MCF 10A (cell line): ENCODE results near the gene CDCA3. TPM values are rescaled to one million over a fixed set of nuclear protein-coding genes. Genes with fewer than 3 reads are reported as not detected.
"Not testable (repeated sequence)": the region's sequence is repeated elsewhere in the genome, so short reads cannot be mapped to it uniquely, and the experiment has no call there.

Source experiments
- BruUV-seq: library from RNA; stranded (reverse); fragments of 400-500 nt; replicated peaks from 2 replicates; lab custom pipeline; 2021; lab: Mats Ljungman, UMichigan
- CTCF ChIA-PET: fragments of 300-600 bp; sonication (Branson Sonifier 250); formaldehyde crosslinking; extraction: SDS; loops from one replicate; lab custom pipeline; 2021; ENCODE audit warnings: antibody characterized with exemption, inconsistent platforms; lab: Yijun Ruan, JAX
- POLR2A ChIA-PET: fragments of 300-600, 350-650 bp; sonication (Branson Sonifier 250); formaldehyde crosslinking; extraction: SDS; loops from one replicate; lab custom pipeline; 2020; ENCODE audit warnings: antibody characterized with exemption, inconsistent platforms; lab: Yijun Ruan, JAX
- DNase-seq: peaks from one replicate; pipeline ENCODE4 v3.0.0-alpha.2; 2018; ENCODE audit not compliant: unreplicated experiment
- H3K27ac Mint-ChIP-seq: one replicate; pipeline ENCODE4 v1.8.0; 2022; ENCODE audit warnings: mild to moderate bottlenecking, low read depth, mixed read lengths; ENCODE audit not compliant: unreplicated experiment
- H3K27me3 Mint-ChIP-seq: one replicate; pipeline ENCODE4 v1.8.0; 2022; ENCODE audit warnings: mixed read lengths; ENCODE audit not compliant: insufficient read depth, unreplicated experiment
- H3K36me3 Mint-ChIP-seq: one replicate; pipeline ENCODE4 v1.8.0; 2022; ENCODE audit warnings: mild to moderate bottlenecking, moderate library complexity, mixed read lengths; ENCODE audit not compliant: insufficient read depth, unreplicated experiment
- H3K4me1 Mint-ChIP-seq: one replicate; pipeline ENCODE4 v1.8.0; 2022; ENCODE audit warnings: mixed read lengths; ENCODE audit not compliant: insufficient read depth, unreplicated experiment
- H3K4me3 Mint-ChIP-seq: one replicate; pipeline ENCODE4 v1.8.0; 2022; ENCODE audit warnings: mild to moderate bottlenecking, moderate library complexity, mixed read lengths; ENCODE audit not compliant: unreplicated experiment
- H3K9me3 Mint-ChIP-seq: one replicate; pipeline ENCODE4 v1.8.0; 2022; ENCODE audit warnings: mixed read lengths; ENCODE audit not compliant: unreplicated experiment
- CTCF ChIP-seq: fragments of 200-600 bp; IDR thresholded peaks from one replicate; pipeline ENCODE4 v1.8.0; 2022; ENCODE audit warnings: antibody characterized with exemption, mild to moderate bottlenecking; ENCODE audit not compliant: unreplicated experiment
- intact Hi-C: fragments of 100-400 bp; cut with micrococcal nuclease; formaldehyde crosslinking; loops from 2 replicates; pipeline ENCODE4 v1.14.1; 2022
- total RNA-seq: library from RNA; stranded (reverse); gene quantifications from 2 replicates; pipeline ENCODE4 v1.2.3, GENCODE V29; 2022

CDCA3 gene
- total RNA-seq, 1 experiment from 2014 or later = 25.5 TPM

GRCh38 chr12:6890789-6891645 lies 39.9 kb upstream of the CDCA3 start:
- peak; percentile 60 for TF ChIP-seq CTCF
- peak overlapping the region; percentile 74 for H3K27ac Mint-ChIP-seq
- DNase-seq = peak; percentile 93
- no peaks in the 10 kb centered on the region for H3K4me1 Mint-ChIP-seq
- intact Hi-C loops = loop anchor here (1.0 kb wide), 2 partner anchors 22 to 39 kb away; partner anchors contain the start of gene USP5
- ChIA-PET CTCF (interaction anchor here (0.6 to 5.0 kb wide), 19 partner anchors 8 to 217 kb away, joined by 3 to 64 read pairs (median 5); partner anchors contain the start of genes LRRC23, MLF2 and SPSB2), POLR2A (interaction anchor here (0.6 to 2.4 kb wide), 26 partner anchors 9 to 1215 kb away, joined by 3 to 37 read pairs (median 3); partner anchors contain the start of genes C12orf57, CDCA3, COPS7A and LPCAT3)
- peak overlapping the region; percentile 67 for H3K4me3 Mint-ChIP-seq
- H3K27me3 Mint-ChIP-seq = no peaks in the 10 kb centered on the region
- no peaks in the 10 kb centered on the region for H3K36me3 Mint-ChIP-seq
- no TSS peak for BruUV-seq
- H3K9me3 Mint-ChIP-seq = no peaks in the 10 kb centered on the region

DNA sequence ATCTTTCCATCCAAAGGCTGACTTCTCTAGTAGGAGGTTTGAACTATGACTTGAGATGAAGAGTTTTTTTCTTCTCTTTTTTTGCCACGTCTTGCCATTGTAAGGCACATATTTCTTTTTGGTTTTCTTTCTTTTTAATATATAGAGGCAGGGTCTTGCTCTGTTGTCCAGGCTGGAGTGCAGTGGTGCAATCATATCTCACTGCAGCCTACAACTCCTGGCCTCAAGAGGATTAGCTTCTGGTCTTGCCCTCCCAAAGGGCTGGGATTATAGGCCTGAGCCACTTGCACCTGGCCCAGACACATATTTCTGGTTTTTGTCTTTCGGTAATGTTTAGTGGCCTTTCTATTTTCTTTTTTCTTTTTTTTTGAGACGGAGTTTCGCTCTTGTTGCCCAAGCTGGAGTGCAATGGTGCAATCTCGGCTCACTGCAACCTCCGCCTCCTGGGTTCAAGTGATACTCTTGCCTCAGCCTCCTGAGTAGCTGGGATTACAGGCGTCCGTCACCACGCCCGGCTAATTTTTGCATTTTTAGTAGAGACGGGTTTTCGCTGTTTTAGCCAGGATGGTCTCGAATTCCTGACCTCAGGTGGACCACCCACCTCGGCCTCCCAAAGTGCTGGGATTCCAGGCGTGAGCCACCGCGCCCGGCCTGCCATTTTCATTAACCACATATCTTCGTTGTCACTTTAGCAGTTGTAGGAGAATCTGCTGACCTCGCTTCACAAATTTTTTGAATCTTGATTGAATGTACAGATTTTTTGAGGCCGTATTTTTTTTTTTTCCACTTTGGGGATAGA lies 38.9 kb upstream of the CDCA3 start:
- H3K36me3 Mint-ChIP-seq, intact Hi-C loops, H3K9me3 Mint-ChIP-seq, H3K27me3 Mint-ChIP-seq, BruUV-seq, H3K4me1 Mint-ChIP-seq, H3K4me3 Mint-ChIP-seq, DNase-seq: not testable (repeated sequence)
- ChIA-PET CTCF (interaction anchor here (1.2 kb wide), 1 partner anchor 35 kb away, joined by 3 read pairs; no protein-coding TSS in a partner anchor), POLR2A (interaction anchor here (0.5 to 2.4 kb wide), 5 partner anchors 10 to 71 kb away, joined by 3 to 37 read pairs (median 4); partner anchors contain the start of genes SPSB2 and TPI1)
- H3K27ac Mint-ChIP-seq = peak overlapping the region; percentile 74

DNA sequence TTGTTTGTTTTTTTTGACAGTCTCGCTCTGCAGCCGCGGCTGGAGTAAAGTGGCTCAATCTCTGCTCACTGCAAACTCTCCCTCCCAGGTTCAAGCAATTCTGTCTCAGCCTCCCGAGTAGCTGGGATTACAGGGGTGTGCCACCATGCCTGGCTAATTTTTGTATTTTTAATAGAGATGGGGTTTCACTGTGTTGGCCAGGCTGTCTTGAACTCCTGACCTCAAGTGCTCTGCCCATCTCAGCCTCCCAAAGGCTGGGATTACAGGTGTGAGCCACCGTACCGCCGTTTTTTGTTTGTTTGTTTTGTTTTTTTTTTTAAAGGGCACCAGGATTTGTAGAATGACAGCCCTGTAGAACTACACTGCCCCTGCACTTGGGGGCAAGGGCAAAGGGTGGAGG lies 37.7 kb upstream of the CDCA3 start:
- BruUV-seq, DNase-seq, H3K4me3 Mint-ChIP-seq, H3K27me3 Mint-ChIP-seq, H3K36me3 Mint-ChIP-seq, H3K4me1 Mint-ChIP-seq, intact Hi-C loops, H3K27ac Mint-ChIP-seq, H3K9me3 Mint-ChIP-seq: not testable (repeated sequence)
- POLR2A ChIA-PET = interaction anchor here (1.2 kb wide), 1 partner anchor 16 kb away, joined by 4 read pairs; the partner anchor contains the start of gene SPSB2
- CTCF ChIA-PET = interaction anchor here (1.2 to 1.6 kb wide), 2 partner anchors 16 to 37 kb away, joined by 3 to 7 read pairs; partner anchors contain the start of gene SPSB2

- ChIA-PET CTCF (interaction anchor here (0.6 to 1.6 kb wide), 2 partner anchors 16 to 284 kb away, joined by 3 to 7 read pairs; partner anchors contain the start of gene SPSB2), POLR2A (interaction anchor here (1.2 kb wide), 1 partner anchor 15 kb away, joined by 4 read pairs; the partner anchor contains the start of gene SPSB2)
- H3K27ac Mint-ChIP-seq = no peak overlapping the region
- intact Hi-C loops = no loop called here
- H3K36me3 Mint-ChIP-seq = no peaks in the 10 kb centered on the region
- H3K4me3 Mint-ChIP-seq = no peak overlapping the region
- H3K9me3 Mint-ChIP-seq = no peaks in the 10 kb centered on the region
- no peak for DNase-seq
- H3K4me1 Mint-ChIP-seq = no peaks in the 10 kb centered on the region
- TF ChIP-seq CTCF = no peak
- no TSS peak for BruUV-seq
- no peaks in the 10 kb centered on the region for H3K27me3 Mint-ChIP-seq
Observed at GRCh38 chr12:6888360-6888759, 37.3 kb upstream of the CDCA3 start.
